HepG2 (cell line): ENCODE results near the gene RAB2B. TPM values are rescaled to one million over a fixed set of nuclear protein-coding genes. Genes with fewer than 3 reads are reported as not detected.

Source experiments
- AFF4 ChIP-seq: sonication (generic); formaldehyde crosslinking; IDR thresholded peaks from 2 replicates; pipeline ENCODE4 v1.4.0; 2020; ENCODE audit warnings: missing genetic modification reagents
- CENPT ChIP-seq: sonication (generic); formaldehyde crosslinking; IDR thresholded peaks from 2 replicates; pipeline ENCODE4 v1.8.0; 2022; ENCODE audit warnings: low read depth, mild to moderate bottlenecking, moderate library complexity, missing genetic modification reagents
- FOXC1 ChIP-seq: sonication (generic); formaldehyde crosslinking; IDR thresholded peaks from 2 replicates; pipeline ENCODE4 v1.8.0; 2022; ENCODE audit warnings: mild to moderate bottlenecking, missing genetic modification reagents, borderline replicate concordance
- GATA4 ChIP-seq: sonication (generic); IDR thresholded peaks from 2 replicates; pipeline ENCODE4 v1.6.1; 2016; ENCODE audit warnings: antibody characterized with exemption, low read depth, borderline replicate concordance
- GRHL1 ChIP-seq: sonication (generic); formaldehyde crosslinking; conservative IDR thresholded peaks from 2 replicates; pipeline ENCODE4 v1.8.0; 2022; ENCODE audit warnings: missing genetic modification reagents
- HNRNPH1 ChIP-seq: fragments of 200-400 bp; formaldehyde crosslinking; optimal IDR thresholded peaks from 2 replicates; pipeline ENCODE3; 2017; ENCODE audit warnings: mild to moderate bottlenecking, low read depth, low read length
- HNRNPLL ChIP-seq: fragments of 200-400 bp; formaldehyde crosslinking; IDR thresholded peaks from 2 replicates; pipeline ENCODE4 v1.6.1; 2017; ENCODE audit warnings: mild to moderate bottlenecking, low read depth, low read length; ENCODE audit not compliant: poor library complexity, severe bottlenecking
- KAT7 ChIP-seq: IDR thresholded peaks from 2 replicates; pipeline ENCODE4 v1.6.1; 2018; ENCODE audit warnings: borderline replicate concordance, missing compliant biosample characterization
- MATR3 ChIP-seq: sonication (generic); formaldehyde crosslinking; IDR thresholded peaks from 2 replicates; pipeline ENCODE4 v1.4.0; 2020; ENCODE audit warnings: missing genetic modification reagents
- MYC ChIP-seq: sonication (generic); formaldehyde crosslinking; IDR thresholded peaks from 2 replicates; pipeline ENCODE4 v1.9.0; 2021; ENCODE audit warnings: missing genetic modification reagents, borderline replicate concordance
- POLR2G ChIP-seq: fragments of 200-400 bp; formaldehyde crosslinking; IDR thresholded peaks from 2 replicates; pipeline ENCODE4 v1.6.1; 2018; ENCODE audit warnings: mild to moderate bottlenecking, low read depth, low read length, moderate library complexity
- PTBP1 ChIP-seq: fragments of 200-400 bp; formaldehyde crosslinking; IDR thresholded peaks from 2 replicates; pipeline ENCODE4 v1.6.1; 2018; ENCODE audit warnings: low read length, low read depth; ENCODE audit not compliant: poor library complexity, severe bottlenecking
- SP2 ChIP-seq: sonication (generic); formaldehyde crosslinking; IDR thresholded peaks from 2 replicates; pipeline ENCODE4 v1.5.1; 2020; ENCODE audit warnings: mild to moderate bottlenecking, missing genetic modification reagents
- TFDP1 ChIP-seq: IDR thresholded peaks from 2 replicates; pipeline ENCODE4 v1.6.1; 2016; ENCODE audit warnings: missing compliant biosample characterization, missing genetic modification reagents, borderline replicate concordance
- ZNF549 ChIP-seq: sonication (generic); formaldehyde crosslinking; IDR thresholded peaks from 2 replicates; pipeline ENCODE4 v1.5.0; 2020; ENCODE audit warnings: missing genetic modification reagents
- ZNF703 ChIP-seq: sonication (generic); formaldehyde crosslinking; IDR thresholded peaks from 2 replicates; pipeline ENCODE4 v1.5.1; 2020; ENCODE audit warnings: missing genetic modification reagents, mild to moderate bottlenecking, moderate library complexity, borderline replicate concordance
- ZNF710 ChIP-seq: sonication (generic); formaldehyde crosslinking; IDR thresholded peaks from 2 replicates; pipeline ENCODE4 v1.5.0; 2020; ENCODE audit warnings: mild to moderate bottlenecking, missing genetic modification reagents, borderline replicate concordance
- ZNF780A ChIP-seq: sonication (generic); formaldehyde crosslinking; IDR thresholded peaks from 2 replicates; pipeline ENCODE4 v1.8.0; 2022; ENCODE audit warnings: mild to moderate bottlenecking, missing genetic modification reagents, moderate library complexity
- ZNF879 ChIP-seq: sonication (generic); formaldehyde crosslinking; IDR thresholded peaks from 2 replicates; pipeline ENCODE4 v1.8.1; 2023; ENCODE audit warnings: missing genetic modification reagents
- ZSCAN12 ChIP-seq: sonication (generic); formaldehyde crosslinking; IDR thresholded peaks from 2 replicates; pipeline ENCODE4 v1.9.0; 2021; ENCODE audit warnings: mild to moderate bottlenecking, missing genetic modification reagents
- polyA plus RNA-seq, 8 experiments: library from polyadenylated mRNA; depleted of rRNA in 3 of 8; stranded (reverse) in 7 of 8; unstranded in 1 of 8; fragments of >200 nt; fragmentation: Illumina TruSeq in 4 of 8; extraction: Trizol in 4 of 8; gene quantifications; 2 replicates each; pipeline versions ENCODE4 v1.2.1 to v1.2.3, GENCODE V29; 2011 to 2016; ENCODE audit warnings: low read depth in 4 of 8, missing spikeins in 1 of 8, mixed read lengths in 1 of 8; ENCODE audit not compliant: insufficient read depth in 1 of 8
- total RNA-seq, 5 experiments: library from RNA; depleted of rRNA; stranded (reverse); fragments of >200 nt; fragmentation: Illumina TruSeq; extraction: Trizol; gene quantifications; 2 replicates each; pipeline ENCODE4 v1.2.3, GENCODE V29; 2016; ENCODE audit warnings: low read depth in 1 of 5

RAB2B gene
- total and polyA plus RNA-seq, 2 of the 13 experiments (the other 11 are each of a cell fraction or from before 2014, with no cell fraction given): 36.0 to 60.6 TPM

- TF ChIP-seq AFF4 (CRISPR knock-in tag): no peak
- TF ChIP-seq ZNF780A: 0 out of 2 replicates have a peak, but pooled peaks have one; percentile 66
- TF ChIP-seq GRHL1 (CRISPR knock-in tag): no peak
- TF ChIP-seq ZNF703: no peak
- no peak for TF ChIP-seq MATR3 (CRISPR knock-in tag)
- no peak for TF ChIP-seq FOXC1
- peak; percentile 34; the same call in 1 of the 2 replicates for TF ChIP-seq MYC (CRISPR knock-in tag)
- peak; percentile 74; the same call in 1 of the 2 replicates for TF ChIP-seq KAT7
- no peak for TF ChIP-seq CENPT (CRISPR knock-in tag)
- TF ChIP-seq GATA4: 0 out of 2 replicates have a peak, but pooled peaks have one; percentile 42
- TF ChIP-seq TFDP1 (CRISPR knock-in tag): 0 out of 2 replicates have a peak, but pooled peaks have one; percentile 30
- TF ChIP-seq HNRNPH1: no peak
- peak; percentile 37; the same call in 1 of the 2 replicates for TF ChIP-seq ZNF710 (CRISPR knock-in tag)
- TF ChIP-seq PTBP1: no peak
- TF ChIP-seq ZSCAN12 (CRISPR knock-in tag): no peak
- no peak for TF ChIP-seq ZNF549 (CRISPR knock-in tag)
- TF ChIP-seq HNRNPLL: peak; percentile 54
- TF ChIP-seq SP2 (CRISPR knock-in tag): peak; percentile 60; the same call in 1 of the 2 replicates
- TF ChIP-seq POLR2G: 0 out of 2 replicates have a peak, but pooled peaks have one; percentile 50
- TF ChIP-seq ZNF879: no peak
These were observed 49.4 kb upstream of the RAB2B start, which contains the start of gene SALL2 (continued) for GRCh38 chr14:21525962-21526671.
